SK-N-SH (cell line): ENCODE data around the gene RNF227. TPM values are rescaled to one million over a fixed set of nuclear protein-coding genes. Genes with fewer than 3 reads are reported as not detected.

Experiments
- CTCF ChIA-PET: fragments of 300-600, 350-600 bp; formaldehyde crosslinking; extraction: SDS; loops from one replicate; lab custom pipeline; 2021; lab: Yijun Ruan, JAX
- POLR2A ChIA-PET: fragments of 350-600 bp; sonication (Branson Sonifier 250); formaldehyde crosslinking; extraction: SDS; loops from one replicate; lab custom pipeline; 2020; ENCODE audit warnings: antibody characterized with exemption, inconsistent platforms; lab: Yijun Ruan, JAX
- DNase-seq: peaks from one replicate; pipeline ENCODE4 v3.0.0; 2012
- H2AFZ ChIP-seq: fragments of 200-600 bp; sonication (generic); 2 replicates; pipeline ENCODE4 v1.8.1; 2016; ENCODE audit warnings: antibody characterized with exemption, mild to moderate bottlenecking, low read depth
- H3F3A ChIP-seq: fragments of 200-600 bp; sonication (generic); replicated peaks from 2 replicates; pipeline ENCODE3; 2016; ENCODE audit warnings: antibody characterized with exemption, mild to moderate bottlenecking; ENCODE audit not compliant: insufficient read depth
- H3K27ac ChIP-seq, 2 experiments: fragments of 200-500 bp in 1 of 2; fragments of 200-600 bp in 1 of 2; sonication (Bioruptor generic) in 1 of 2; sonication (generic), shearing (Covaris generic) in 1 of 2; 2 replicates each; pipeline versions ENCODE4 v1.5.1 to v1.6.1; 2014 to 2016; ENCODE audit warnings: low read depth in 2 of 2, inconsistent platforms in 1 of 2, low read length in 1 of 2, mild to moderate bottlenecking in 1 of 2, mixed read lengths in 1 of 2
- H3K27me3 ChIP-seq: fragments of 200-600 bp; sonication (generic), shearing (Covaris generic); 2 replicates; pipeline ENCODE4 v1.6.1; 2016; ENCODE audit warnings: mixed run types; ENCODE audit not compliant: insufficient read depth
- H3K36me3 ChIP-seq, 2 experiments: fragments of 200-500 bp in 1 of 2; fragments of 200-600 bp in 1 of 2; sonication (Bioruptor generic) in 1 of 2; sonication (generic) in 1 of 2; replicated peaks in 1 of 2; 2 replicates each; pipeline versions ENCODE3 to v1.5.1; 2014 to 2016; ENCODE audit warnings: low read length in 1 of 2, mild to moderate bottlenecking in 1 of 2; ENCODE audit not compliant: insufficient read depth in 2 of 2, control insufficient read depth in 1 of 2
- H3K4me1 ChIP-seq, 2 experiments: fragments of 200-500 bp in 1 of 2; fragments of 200-600 bp in 1 of 2; sonication (Bioruptor generic) in 1 of 2; sonication (generic), shearing (Covaris generic) in 1 of 2; 2 replicates each; pipeline versions ENCODE4 v1.5.1 to v1.6.1; 2014 to 2016; ENCODE audit warnings: low read depth in 1 of 2, low read length in 1 of 2, mixed run types in 1 of 2; ENCODE audit not compliant: insufficient read depth in 2 of 2, control insufficient read depth in 1 of 2
- H3K4me2 ChIP-seq: fragments of 200-600 bp; sonication (generic), shearing (Covaris generic); 2 replicates; pipeline ENCODE4 v1.6.1; 2017; ENCODE audit warnings: mixed run types
- H3K4me3 ChIP-seq, 2 experiments: fragments of 200-500 bp in 1 of 2; fragments of 200-600 bp in 1 of 2; sonication (Bioruptor generic) in 1 of 2; sonication (generic), shearing (Covaris generic) in 1 of 2; 2 replicates each; pipeline versions ENCODE4 v1.5.1 to v1.8.1; 2014 to 2016; ENCODE audit warnings: low read depth in 2 of 2, inconsistent platforms in 1 of 2, low read length in 1 of 2, mild to moderate bottlenecking in 1 of 2, mixed read lengths in 1 of 2, moderate library complexity in 1 of 2
- H3K79me2 ChIP-seq: fragments of 200-600 bp; sonication (generic); 2 replicates; pipeline ENCODE4 v1.8.1; 2017; ENCODE audit warnings: mild to moderate bottlenecking; ENCODE audit not compliant: insufficient read depth
- H3K9ac ChIP-seq: fragments of 200-600 bp; sonication (generic); 2 replicates; pipeline ENCODE4 v1.6.1; 2017; ENCODE audit warnings: mixed run types
- H3K9me2 ChIP-seq: fragments of 200-600 bp; sonication (generic); 2 replicates; pipeline ENCODE4 v1.6.1; 2017; ENCODE audit warnings: mixed run types
- H3K9me3 ChIP-seq: fragments of 200-600 bp; sonication (generic); 2 replicates; pipeline ENCODE4 v1.6.1; 2017; ENCODE audit warnings: mixed run types, mild to moderate bottlenecking, moderate library complexity
- H4K20me1 ChIP-seq: fragments of 200-600 bp; sonication (generic); 2 replicates; pipeline ENCODE4 v1.6.1; 2017; ENCODE audit warnings: mild to moderate bottlenecking, mixed run types; ENCODE audit not compliant: insufficient read depth
- CHD2 ChIP-seq: fragments of 150-350 bp; IDR thresholded peaks from 2 replicates; pipeline ENCODE4 v1.6.1; 2018; ENCODE audit warnings: low read length; ENCODE audit not compliant: partially characterized antibody
- EP300 ChIP-seq, 2 experiments: IDR thresholded peaks; 2 replicates each; pipeline versions ENCODE4 v1.4.0 to v1.6.1; 2012; ENCODE audit warnings: borderline replicate concordance in 1 of 2, low read depth in 1 of 2, low read length in 1 of 2
- FOXM1 ChIP-seq: IDR thresholded peaks from 2 replicates; pipeline ENCODE4 v1.4.0; 2012; ENCODE audit warnings: low read depth, mild to moderate bottlenecking
- JUND ChIP-seq: IDR thresholded peaks from 2 replicates; pipeline ENCODE4 v1.4.0; 2012
- NRF1 ChIP-seq: IDR thresholded peaks from 2 replicates; pipeline ENCODE4 v1.6.1; 2012; ENCODE audit warnings: low read depth, mild to moderate bottlenecking, low read length
- PBX3 ChIP-seq: IDR thresholded peaks from 2 replicates; pipeline ENCODE4; 2012
- RAD21 ChIP-seq: IDR thresholded peaks from 2 replicates; pipeline ENCODE4 v1.6.1; 2012; ENCODE audit warnings: mild to moderate bottlenecking, low read length
- SIN3A ChIP-seq: IDR thresholded peaks from 2 replicates; pipeline ENCODE4 v1.6.1; 2012; ENCODE audit warnings: low read depth, mild to moderate bottlenecking, low read length, moderate library complexity, borderline replicate concordance
- TAF1 ChIP-seq: IDR thresholded peaks from 2 replicates; pipeline ENCODE4 v1.6.1; 2012; ENCODE audit warnings: low read depth, mild to moderate bottlenecking, low read length, moderate library complexity, borderline replicate concordance
- TCF12 ChIP-seq: IDR thresholded peaks from 2 replicates; pipeline ENCODE4 v1.4.0; 2012
- USF2 ChIP-seq: fragments of 150-350 bp; IDR thresholded peaks from 2 replicates; pipeline ENCODE4 v1.6.1; 2017; ENCODE audit warnings: antibody characterized with exemption, low read length, low read depth, borderline replicate concordance
- YY1 ChIP-seq: IDR thresholded peaks from 2 replicates; pipeline ENCODE4 v1.4.0; 2012; ENCODE audit warnings: low read depth, mild to moderate bottlenecking
- WGBS: methylation state at CpG from one replicate; pipeline ENCODE4 v1.1.6; 2017; ENCODE audit warnings: low lambda C conversion rate; 5-methylcytosine and 5-hydroxymethylcytosine counted together
- polyA plus RNA-seq, 3 experiments: library from polyadenylated mRNA; depleted of rRNA; stranded (reverse); fragments of >200 nt; gene quantifications; 2 replicates each; pipeline ENCODE4 v1.2.3, GENCODE V29; 2012
- TF ChIP-seq, protein P1 (sequence below): IDR thresholded peaks from 2 replicates; pipeline ENCODE4 v1.6.1; 2012; ENCODE audit warnings: mild to moderate bottlenecking, low read depth, low read length, moderate library complexity
- TF ChIP-seq, protein P2 (sequence below): fragments of 150-350 bp; IDR thresholded peaks from 2 replicates; pipeline ENCODE4 v1.6.1; 2016; ENCODE audit warnings: mild to moderate bottlenecking, low read depth, low read length

Gene RNF227
- polyA plus RNA-seq, 1 of the 3 experiments (the other 2 are of a cell fraction), result 7.4 TPM

DNA sequence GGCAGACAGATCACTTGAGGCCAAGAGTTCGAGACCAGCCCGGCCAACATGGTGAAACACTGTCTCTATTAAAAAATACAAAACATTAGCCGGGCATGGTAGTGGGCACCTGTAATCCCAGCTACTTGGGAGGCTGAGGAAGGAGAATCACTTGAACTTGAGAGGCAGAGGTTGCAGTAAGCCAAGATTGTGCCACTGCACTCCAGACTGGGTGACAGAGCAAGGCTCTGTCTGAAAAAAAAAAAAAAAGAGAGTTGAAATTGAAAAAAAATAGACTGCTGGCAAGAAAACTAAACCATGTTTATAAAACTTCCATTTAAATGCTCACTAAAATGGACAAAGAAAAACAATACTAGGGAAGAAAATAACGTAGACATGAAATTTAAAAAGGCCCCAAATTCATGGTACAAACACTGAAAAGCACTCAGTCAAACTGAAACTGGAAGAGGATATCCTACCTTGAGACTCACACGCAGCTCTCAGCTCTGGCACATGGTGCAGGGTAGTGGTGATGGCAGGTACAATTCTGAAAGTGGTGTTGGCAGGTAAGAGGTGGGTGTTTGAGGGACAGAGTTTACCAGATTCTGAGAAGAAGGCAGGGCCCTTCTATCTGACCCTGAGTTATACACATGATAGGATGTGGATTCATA, 35.2 kb upstream of the RNF227 start:
- Histone ChIP-seq H3F3A (peaks cover 5% of the 10 kb centered on the region), H3K9me3 (no peaks in the 10 kb centered on the region), H3K4me2 (no peak overlapping the region), H3K27me3 (no peaks in the 10 kb centered on the region), H3K9ac (no peak overlapping the region), H4K20me1 (no peaks in the 10 kb centered on the region), H2AFZ (no peak overlapping the region), H3K4me3 (no peak overlapping the region), H3K27ac (no peak overlapping the region), H3K4me1 (no peaks in the 10 kb centered on the region)
- no peak for DNase-seq
- TF ChIP-seq TAF1 (no peak), PBX3 (no peak), YY1 (no peak), TCF12 (no peak), USF2 (no peak), SIN3A (no peak), FOXM1 (no peak), EP300 (IDR thresholded peaks at IDR 0.05; ENCODE audit: borderline replicate concordance in 1 of 2, low read depth in 1 of 2, low read length in 1 of 2) (no peak), RAD21 (no peak), CHD2 (no peak), NRF1 (no peak), JUND (no peak)
- TF ChIP-seq, protein P1, sequence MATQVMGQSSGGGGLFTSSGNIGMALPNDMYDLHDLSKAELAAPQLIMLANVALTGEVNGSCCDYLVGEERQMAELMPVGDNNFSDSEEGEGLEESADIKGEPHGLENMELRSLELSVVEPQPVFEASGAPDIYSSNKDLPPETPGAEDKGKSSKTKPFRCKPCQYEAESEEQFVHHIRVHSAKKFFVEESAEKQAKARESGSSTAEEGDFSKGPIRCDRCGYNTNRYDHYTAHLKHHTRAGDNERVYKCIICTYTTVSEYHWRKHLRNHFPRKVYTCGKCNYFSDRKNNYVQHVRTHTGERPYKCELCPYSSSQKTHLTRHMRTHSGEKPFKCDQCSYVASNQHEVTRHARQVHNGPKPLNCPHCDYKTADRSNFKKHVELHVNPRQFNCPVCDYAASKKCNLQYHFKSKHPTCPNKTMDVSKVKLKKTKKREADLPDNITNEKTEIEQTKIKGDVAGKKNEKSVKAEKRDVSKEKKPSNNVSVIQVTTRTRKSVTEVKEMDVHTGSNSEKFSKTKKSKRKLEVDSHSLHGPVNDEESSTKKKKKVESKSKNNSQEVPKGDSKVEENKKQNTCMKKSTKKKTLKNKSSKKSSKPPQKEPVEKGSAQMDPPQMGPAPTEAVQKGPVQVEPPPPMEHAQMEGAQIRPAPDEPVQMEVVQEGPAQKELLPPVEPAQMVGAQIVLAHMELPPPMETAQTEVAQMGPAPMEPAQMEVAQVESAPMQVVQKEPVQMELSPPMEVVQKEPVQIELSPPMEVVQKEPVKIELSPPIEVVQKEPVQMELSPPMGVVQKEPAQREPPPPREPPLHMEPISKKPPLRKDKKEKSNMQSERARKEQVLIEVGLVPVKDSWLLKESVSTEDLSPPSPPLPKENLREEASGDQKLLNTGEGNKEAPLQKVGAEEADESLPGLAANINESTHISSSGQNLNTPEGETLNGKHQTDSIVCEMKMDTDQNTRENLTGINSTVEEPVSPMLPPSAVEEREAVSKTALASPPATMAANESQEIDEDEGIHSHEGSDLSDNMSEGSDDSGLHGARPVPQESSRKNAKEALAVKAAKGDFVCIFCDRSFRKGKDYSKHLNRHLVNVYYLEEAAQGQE, result no peak
- TF ChIP-seq, protein P2, sequence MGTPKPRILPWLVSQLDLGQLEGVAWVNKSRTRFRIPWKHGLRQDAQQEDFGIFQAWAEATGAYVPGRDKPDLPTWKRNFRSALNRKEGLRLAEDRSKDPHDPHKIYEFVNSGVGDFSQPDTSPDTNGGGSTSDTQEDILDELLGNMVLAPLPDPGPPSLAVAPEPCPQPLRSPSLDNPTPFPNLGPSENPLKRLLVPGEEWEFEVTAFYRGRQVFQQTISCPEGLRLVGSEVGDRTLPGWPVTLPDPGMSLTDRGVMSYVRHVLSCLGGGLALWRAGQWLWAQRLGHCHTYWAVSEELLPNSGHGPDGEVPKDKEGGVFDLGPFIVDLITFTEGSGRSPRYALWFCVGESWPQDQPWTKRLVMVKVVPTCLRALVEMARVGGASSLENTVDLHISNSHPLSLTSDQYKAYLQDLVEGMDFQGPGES, result no peak
- TF ChIP-seq, all 33 proteins: peak for 0
- H3K9me2 ChIP-seq, result no peaks in the 10 kb centered on the region
- no peaks in the 10 kb centered on the region for H3K79me2 ChIP-seq
- peaks cover 8 to 30% of the 10 kb centered on the region in 2 experiments for H3K36me3 ChIP-seq
- WGBS, result 84% methylated on average over 5 of the region's 5 CpGs
- CTCF ChIA-PET, result interaction anchor here (1.0 to 2.0 kb wide), 4 partner anchors 10 to 90 kb away, joined by 3 to 6 read pairs (median 5); no protein-coding TSS in a partner anchor
- POLR2A ChIA-PET, result no interaction called here
